Endothelial cell of umbilical vein (primary cell): ENCODE measurements around the gene BCL11A. TPM values are rescaled to one million over a fixed set of nuclear protein-coding genes. Genes with fewer than 3 reads are reported as not detected.

Source experiments
- BruUV-seq: library from RNA; stranded (reverse); fragments of 400-500 nt; replicated peaks from 2 replicates; lab custom pipeline; 2021; lab: Mats Ljungman, UMichigan
- CTCF ChIA-PET: fragments of 300-600, 350-600 bp; sonication (Branson Sonifier 250); formaldehyde crosslinking; loops from one replicate; lab custom pipeline; 2021; ENCODE audit warnings: antibody characterized with exemption, inconsistent platforms; lab: Charles Lee
- POLR2A ChIA-PET: fragments of 300-600, 350-600 bp; sonication (Branson Sonifier 250); formaldehyde crosslinking; loops from one replicate; lab custom pipeline; 2021; ENCODE audit warnings: antibody characterized with exemption, inconsistent platforms; lab: Charles Lee
- DNase-seq: peaks from one replicate; pipeline ENCODE4 v3.0.0-alpha.2; 2011; ENCODE audit warnings: low read depth, low spot score
- FAIRE-seq: peaks from 2 replicates; lab custom pipeline; 2011; peaks lifted over from hg19 to GRCh38; lab: Jason Lieb, UNC
- H2AFZ ChIP-seq: 2 replicates; pipeline ENCODE4 v1.6.0; 2012; ENCODE audit warnings: low read depth, low read length, control low read depth, inconsistent platforms
- H3K27ac ChIP-seq: 2 replicates; pipeline ENCODE4 v1.5.1; 2011; ENCODE audit warnings: low read depth, mild to moderate bottlenecking, control low read depth, low read length, moderate library complexity; ENCODE audit not compliant: insufficient read depth
- H3K27me3 ChIP-seq, 2 experiments: 2 replicates each; pipeline versions ENCODE4 v1.6.0 to v1.6.1; 2011; ENCODE audit warnings: low read length in 2 of 2, mixed read lengths in 1 of 2; ENCODE audit not compliant: control insufficient read depth in 2 of 2, insufficient read depth in 2 of 2
- H3K36me3 ChIP-seq, 2 experiments: 2 replicates in 1 of 2; 3 replicates in 1 of 2; pipeline ENCODE4 v1.5.1; 2011; ENCODE audit warnings: low read length in 2 of 2, mild to moderate bottlenecking in 1 of 2, moderate library complexity in 1 of 2; ENCODE audit not compliant: control insufficient read depth in 2 of 2, insufficient read depth in 2 of 2; ENCODE audit errors: extremely low read depth in 1 of 2
- H3K4me1 ChIP-seq: 3 replicates; pipeline ENCODE4 v1.5.1; 2011; ENCODE audit warnings: mild to moderate bottlenecking, low read length; ENCODE audit not compliant: control insufficient read depth, insufficient read depth; ENCODE audit errors: extremely low read depth
- H3K4me2 ChIP-seq: 2 replicates; pipeline ENCODE4 v1.6.1; 2011; ENCODE audit warnings: low read length, control low read depth, mixed read lengths; ENCODE audit not compliant: insufficient read depth
- H3K4me3 ChIP-seq, 3 experiments: fragments of 200-600 bp in 1 of 3; sonication (generic), shearing (Covaris generic) in 1 of 3; replicated peaks in 1 of 3; 2 replicates each; pipeline ENCODE4 v1.5.1; 2011 to 2016; ENCODE audit warnings: control low read depth in 3 of 3, low read length in 3 of 3, mild to moderate bottlenecking in 2 of 3, inconsistent platforms in 1 of 3, low read depth in 1 of 3, moderate library complexity in 1 of 3; ENCODE audit not compliant: insufficient read depth in 1 of 3
- H3K79me2 ChIP-seq: 2 replicates; pipeline ENCODE4 v1.6.0; 2012; ENCODE audit warnings: low read length, inconsistent platforms; ENCODE audit not compliant: control insufficient read depth, insufficient read depth
- H3K9ac ChIP-seq: replicated peaks from 2 replicates; pipeline ENCODE3; 2011; ENCODE audit warnings: low read length, control low read depth; ENCODE audit not compliant: insufficient read depth; ENCODE audit errors: extremely low read depth
- H3K9me1 ChIP-seq: replicated peaks from 3 replicates; pipeline ENCODE4 v1.6.0; 2011; ENCODE audit warnings: mild to moderate bottlenecking, low read length; ENCODE audit not compliant: control insufficient read depth, insufficient read depth; ENCODE audit errors: extremely low read depth
- H3K9me3 ChIP-seq: replicated peaks from 2 replicates; pipeline ENCODE4 v1.5.1; 2012; ENCODE audit warnings: low read length, inconsistent platforms; ENCODE audit not compliant: control insufficient read depth, insufficient read depth
- H4K20me1 ChIP-seq: replicated peaks from 2 replicates; pipeline ENCODE3; 2011; ENCODE audit warnings: mild to moderate bottlenecking, low read length; ENCODE audit not compliant: control insufficient read depth, insufficient read depth; ENCODE audit errors: extremely low read depth
- EZH2 ChIP-seq: IDR thresholded peaks from 2 replicates; pipeline ENCODE4 v1.6.1; 2012; ENCODE audit warnings: borderline replicate concordance, low read depth, mild to moderate bottlenecking, moderate library complexity, low read length, inconsistent platforms; ENCODE audit not compliant: severe bottlenecking
- FOS ChIP-seq: IDR thresholded peaks from 2 replicates; pipeline ENCODE4 v1.6.1; 2011; ENCODE audit warnings: mild to moderate bottlenecking, low read length, moderate library complexity, borderline replicate concordance; ENCODE audit not compliant: insufficient read depth
- GATA2 ChIP-seq: IDR thresholded peaks from 2 replicates; pipeline ENCODE4 v1.7.0; 2011; ENCODE audit warnings: low read depth, mild to moderate bottlenecking, moderate library complexity, mixed read lengths, low read length; ENCODE audit not compliant: insufficient read length, insufficient read depth
- JUN ChIP-seq: IDR thresholded peaks from 2 replicates; pipeline ENCODE4 v1.6.1; 2011; ENCODE audit warnings: borderline replicate concordance, low read depth; ENCODE audit not compliant: insufficient read length, insufficient read depth
- MYC ChIP-seq: IDR thresholded peaks from one replicate; pipeline ENCODE4 v1.6.1; 2011; ENCODE audit warnings: mild to moderate bottlenecking, low read depth, low read length
- POLR2A ChIP-seq: IDR thresholded peaks from 2 replicates; pipeline ENCODE4 v1.6.1; 2012; ENCODE audit warnings: low read depth, mild to moderate bottlenecking, control low read depth, low read length
- POLR2AphosphoS5 ChIP-seq: IDR thresholded peaks from 2 replicates; pipeline ENCODE4 v1.6.1; 2012; ENCODE audit warnings: low read depth, mild to moderate bottlenecking, control low read depth, low read length, moderate library complexity; ENCODE audit not compliant: insufficient read depth
- dilution Hi-C: fragments of 300-500 bp; cut with MboI; formaldehyde crosslinking; loops from one replicate; pipeline ENCODE4 v1.15.0; 2019; ENCODE audit warnings: low sequenced_read_pairs; ENCODE audit not compliant: extremely low pct_ligation_motif_present
- intact Hi-C: fragments of 100-400 bp; cut with micrococcal nuclease; formaldehyde crosslinking; loops from one replicate; pipeline ENCODE4 v1.10.0; 2022
- polyA plus RNA-seq, 4 experiments: library from polyadenylated mRNA; depleted of rRNA in 3 of 4; stranded (reverse) in 3 of 4; unstranded in 1 of 4; fragments of >200 nt; gene quantifications; 2 replicates each; pipeline versions ENCODE4 v1.2.1 to v1.2.3, GENCODE V29; 2011 to 2012; ENCODE audit warnings: missing spikeins in 1 of 4
- total RNA-seq: library from RNA; stranded (reverse); gene quantifications from 2 replicates; pipeline ENCODE4 v1.2.3, GENCODE V29; 2021
- TF ChIP-seq, protein P1 (sequence below), 2 donors: IDR thresholded peaks; 1 replicate in 1 of 2; 2 replicates in 1 of 2; pipeline ENCODE4 v1.5.1; 2011; ENCODE audit warnings: low read length in 2 of 2, mild to moderate bottlenecking in 2 of 2, moderate library complexity in 2 of 2, control low read depth in 1 of 2, inconsistent platforms in 1 of 2, low read depth in 1 of 2; ENCODE audit not compliant: insufficient read depth in 1 of 2; ENCODE audit errors: extremely low read depth in 1 of 2
- TF ChIP-seq, protein P2 (sequence below): IDR thresholded peaks from 2 replicates; pipeline ENCODE4 v1.6.1; 2011; ENCODE audit not compliant: insufficient read depth, insufficient read length

The BCL11A gene
- total and polyA plus RNA-seq, 2 donors (not counting 3 experiments of a cell fraction or from before 2014, with no cell fraction given) = 0.12 to 0.88 TPM

DNA sequence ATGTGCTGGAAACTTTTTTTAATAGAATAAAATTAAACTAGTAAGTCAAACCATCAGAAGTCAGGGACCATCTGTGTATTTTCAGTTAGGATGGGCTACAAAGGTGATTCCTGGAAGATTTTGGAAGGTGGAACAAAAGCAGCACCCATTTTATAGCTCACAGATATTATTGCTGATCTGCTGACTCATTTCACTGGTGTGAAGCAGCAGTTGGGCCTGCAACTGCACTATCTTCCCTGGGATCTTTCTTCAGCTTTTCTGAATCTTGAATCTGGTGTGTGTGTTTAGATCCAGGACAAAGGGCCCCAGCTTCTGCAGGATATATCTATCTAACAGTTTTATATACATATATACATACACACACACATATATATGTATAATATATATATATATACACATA is 35.6 kb upstream of the BCL11A start:
- ChIA-PET POLR2A (no interaction called here), CTCF (no interaction called here)
- dilution Hi-C loops = no loop called here

More for the DNA sequence above, 35.6 kb upstream of the BCL11A start:
- Histone ChIP-seq H3K4me3 (no peak overlapping the region), H3K79me2 (no peaks in the 10 kb centered on the region), H3K27me3 (no peaks in the 10 kb centered on the region), H3K9ac (no peak overlapping the region), H3K9me3 (no peaks in the 10 kb centered on the region), H3K9me1 (no peaks in the 10 kb centered on the region), H3K27ac (no peak overlapping the region), H2AFZ (no peak overlapping the region), H3K36me3 (no peaks in the 10 kb centered on the region), H4K20me1 (no peaks in the 10 kb centered on the region), H3K4me2 (no peak overlapping the region), H3K4me1 (no peaks in the 10 kb centered on the region)
- no peak for DNase-seq
- intact Hi-C loops = no loop called here
- FAIRE-seq = no peak
- BruUV-seq = no TSS peak
- TF ChIP-seq, protein P1, sequence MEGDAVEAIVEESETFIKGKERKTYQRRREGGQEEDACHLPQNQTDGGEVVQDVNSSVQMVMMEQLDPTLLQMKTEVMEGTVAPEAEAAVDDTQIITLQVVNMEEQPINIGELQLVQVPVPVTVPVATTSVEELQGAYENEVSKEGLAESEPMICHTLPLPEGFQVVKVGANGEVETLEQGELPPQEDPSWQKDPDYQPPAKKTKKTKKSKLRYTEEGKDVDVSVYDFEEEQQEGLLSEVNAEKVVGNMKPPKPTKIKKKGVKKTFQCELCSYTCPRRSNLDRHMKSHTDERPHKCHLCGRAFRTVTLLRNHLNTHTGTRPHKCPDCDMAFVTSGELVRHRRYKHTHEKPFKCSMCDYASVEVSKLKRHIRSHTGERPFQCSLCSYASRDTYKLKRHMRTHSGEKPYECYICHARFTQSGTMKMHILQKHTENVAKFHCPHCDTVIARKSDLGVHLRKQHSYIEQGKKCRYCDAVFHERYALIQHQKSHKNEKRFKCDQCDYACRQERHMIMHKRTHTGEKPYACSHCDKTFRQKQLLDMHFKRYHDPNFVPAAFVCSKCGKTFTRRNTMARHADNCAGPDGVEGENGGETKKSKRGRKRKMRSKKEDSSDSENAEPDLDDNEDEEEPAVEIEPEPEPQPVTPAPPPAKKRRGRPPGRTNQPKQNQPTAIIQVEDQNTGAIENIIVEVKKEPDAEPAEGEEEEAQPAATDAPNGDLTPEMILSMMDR (IDR thresholded peaks at IDR 0.05; ENCODE audit: extremely low read depth in 1 of 2, insufficient read depth in 1 of 2, low read depth in 1 of 2, low read length in 2 of 2) = no peak
- TF ChIP-seq MYC = no peak
- TF ChIP-seq FOS = no peak
- TF ChIP-seq JUN = no peak
- no peak for TF ChIP-seq POLR2AphosphoS5
- TF ChIP-seq POLR2A = no peak
- TF ChIP-seq, protein P2, sequence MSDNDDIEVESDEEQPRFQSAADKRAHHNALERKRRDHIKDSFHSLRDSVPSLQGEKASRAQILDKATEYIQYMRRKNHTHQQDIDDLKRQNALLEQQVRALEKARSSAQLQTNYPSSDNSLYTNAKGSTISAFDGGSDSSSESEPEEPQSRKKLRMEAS = no peak
- no peak for TF ChIP-seq GATA2
- TF ChIP-seq EZH2 = no peak
